Stimulated activated CD4-positive, alpha-beta T cell treated with anti-CD3 and anti-CD28 coated beads, Interleukin-1b, Interleukin-23, amount 100 ng/mL, for 1 hour (primary cell): ENCODE measurements around the gene PGM3.

Experiments
- DNase-seq, 2 donors: peaks; one replicate each; pipeline ENCODE4 v3.0.0-alpha.2; 2020; ENCODE audit warnings: low read depth in 2 of 2

PGM3 gene

DNA sequence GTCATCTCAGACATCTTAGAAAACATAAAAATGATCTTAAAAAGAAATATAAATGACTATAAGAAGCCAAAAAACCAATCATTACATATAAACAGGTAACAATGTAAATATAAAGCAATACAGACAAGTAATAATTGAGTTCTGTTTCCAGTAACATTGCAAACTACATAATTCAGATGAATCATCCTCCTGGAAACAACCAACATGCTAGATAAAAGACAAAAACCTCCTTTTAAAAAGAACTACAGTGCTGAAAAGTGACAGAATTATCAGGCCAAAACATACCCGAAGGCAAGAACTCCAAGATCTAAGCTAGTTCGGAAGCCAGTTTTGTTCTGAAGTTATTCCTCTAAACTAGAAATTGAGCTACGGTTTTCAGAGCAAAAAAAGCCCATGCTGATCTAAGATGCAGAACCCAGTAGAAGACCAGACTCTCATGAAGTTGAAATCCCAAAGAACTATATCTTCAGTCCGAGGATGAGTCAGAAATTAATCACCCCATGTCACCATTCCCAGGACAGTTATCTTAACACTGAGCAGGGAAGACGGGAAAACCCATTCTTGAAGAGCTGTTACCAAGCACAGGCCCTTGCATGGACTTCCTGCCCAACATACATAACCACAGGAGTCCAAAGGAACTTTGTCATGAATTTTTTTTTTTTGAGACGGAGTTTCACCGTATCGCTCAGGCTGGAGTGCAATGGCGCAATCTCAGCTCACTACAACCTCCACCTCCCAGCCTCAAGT, 9.8 kb downstream of the PGM3 start:
- DNase-seq: no peak

DNA sequence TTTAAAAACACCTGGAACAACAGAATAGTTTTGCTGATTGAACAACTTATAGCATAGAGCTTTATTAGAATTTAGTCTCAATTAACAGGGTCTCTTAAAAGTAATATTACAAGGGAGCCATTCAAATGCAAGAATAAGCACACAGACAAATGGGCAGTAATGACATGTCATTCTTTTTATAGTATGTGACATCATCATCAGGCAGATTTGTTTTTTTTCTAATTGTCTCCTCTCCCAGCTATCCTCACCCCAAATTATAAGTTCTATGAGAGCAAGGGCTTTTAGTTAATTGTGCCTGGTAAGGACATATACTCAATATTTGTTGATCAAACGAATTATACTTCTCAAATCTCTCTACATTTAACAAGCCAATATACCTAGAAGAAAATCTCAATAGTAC, 11.0 kb downstream of the PGM3 start:
- no peak for DNase-seq

DNA sequence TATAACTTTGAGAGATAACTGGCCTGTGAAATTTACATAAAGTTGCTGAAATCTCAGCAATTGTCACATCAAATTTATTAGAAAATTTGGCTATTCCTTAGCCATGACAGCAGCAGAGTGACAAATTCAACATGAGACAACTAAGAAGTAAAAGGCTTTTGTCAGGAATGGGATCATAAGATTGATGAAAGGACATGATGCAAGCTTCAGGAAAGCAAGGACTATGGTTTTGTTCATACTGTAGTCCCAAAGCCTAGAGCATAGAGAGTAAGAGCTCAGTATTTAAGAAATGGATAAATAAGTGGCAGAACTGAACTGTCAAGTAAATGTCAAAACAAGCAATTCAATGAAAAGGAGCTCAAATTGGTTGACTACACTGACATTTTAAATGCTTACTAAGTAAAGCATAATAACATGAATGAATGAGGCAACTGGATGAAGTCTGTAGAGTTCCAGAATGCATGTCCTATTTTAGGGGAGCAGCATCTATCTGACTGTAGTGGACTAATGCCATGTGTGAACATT, 12.6 kb downstream of the PGM3 start:
- DNase-seq: no peak

DNA sequence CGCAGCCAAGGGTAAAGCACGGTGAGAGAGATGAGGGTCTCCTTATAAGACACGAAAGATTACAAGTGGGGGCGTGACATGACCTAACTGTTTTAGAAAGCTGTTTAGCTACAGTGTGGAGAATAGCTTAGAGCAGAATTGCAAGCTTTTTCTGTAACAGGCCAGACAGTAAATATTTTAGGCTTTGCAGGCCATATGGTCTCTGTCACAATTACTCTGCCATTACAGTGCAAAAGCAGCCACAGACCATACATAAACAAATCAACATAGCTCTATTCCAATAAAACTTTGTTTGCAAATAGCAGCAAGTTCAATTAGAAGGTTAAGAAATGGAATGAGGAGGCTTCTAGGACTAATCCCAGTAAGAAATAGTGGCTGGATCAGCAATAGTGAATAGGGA, 16.8 kb downstream of the PGM3 start:
- DNase-seq: no peak

DNA sequence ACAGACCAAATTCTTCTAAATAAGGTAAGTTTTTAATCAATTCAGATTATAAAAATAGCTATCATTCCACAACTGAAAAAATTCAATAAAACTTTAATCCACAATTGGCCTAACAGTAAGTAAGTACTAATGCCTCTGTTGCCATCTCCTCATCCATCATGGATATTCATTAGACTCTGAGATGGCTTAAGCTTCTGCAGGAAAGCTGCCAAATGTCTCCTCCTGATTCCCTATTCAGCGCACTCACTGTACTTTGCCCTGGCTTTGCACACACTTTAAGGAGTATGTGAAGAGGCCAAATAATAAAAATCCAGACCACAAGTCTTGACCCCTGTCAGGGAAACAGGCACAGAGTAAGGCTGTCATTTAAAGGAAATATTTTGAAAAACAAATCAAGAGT, 23.6 kb downstream of the PGM3 start:
- no peak for DNase-seq

DNA sequence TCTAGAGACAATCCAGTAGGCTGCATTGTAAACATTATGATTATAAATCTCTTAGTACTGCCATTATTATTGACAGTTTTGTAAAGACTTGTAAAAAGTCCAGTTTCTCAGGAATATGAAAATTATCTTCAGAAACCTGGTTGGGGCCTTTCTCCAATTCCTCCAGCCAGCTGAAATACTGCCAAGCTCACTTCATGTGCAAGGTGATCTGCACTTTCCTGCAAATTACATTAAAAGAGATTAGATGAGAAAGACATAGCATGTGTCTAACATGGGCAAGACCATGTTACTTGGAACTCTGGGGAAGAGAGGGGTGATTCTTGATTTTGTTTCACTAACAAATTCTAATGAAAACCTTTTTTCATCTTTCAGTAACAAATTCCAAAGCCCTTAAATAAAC, 24.0 kb downstream of the PGM3 start:
- no peak for DNase-seq

DNA sequence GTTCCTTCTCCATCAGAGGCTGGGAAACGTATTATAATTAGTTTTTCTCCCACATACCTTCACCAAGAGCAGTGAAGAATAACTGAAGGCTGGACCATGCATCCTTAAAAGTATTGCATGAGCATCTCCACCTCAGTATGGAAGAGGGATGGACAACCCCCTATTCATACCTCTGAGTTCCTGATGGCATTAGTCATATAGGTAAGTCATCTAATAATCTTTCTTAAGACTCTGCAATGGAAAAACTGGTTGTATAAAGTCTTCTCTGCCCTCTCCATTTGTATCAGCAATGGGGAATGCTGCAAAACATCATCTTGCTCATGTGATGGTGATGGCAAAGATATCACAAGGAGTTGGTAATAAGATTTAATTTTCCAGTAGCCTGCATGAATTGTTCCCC, 24.5 kb downstream of the PGM3 start:
- no peak for DNase-seq

DNA sequence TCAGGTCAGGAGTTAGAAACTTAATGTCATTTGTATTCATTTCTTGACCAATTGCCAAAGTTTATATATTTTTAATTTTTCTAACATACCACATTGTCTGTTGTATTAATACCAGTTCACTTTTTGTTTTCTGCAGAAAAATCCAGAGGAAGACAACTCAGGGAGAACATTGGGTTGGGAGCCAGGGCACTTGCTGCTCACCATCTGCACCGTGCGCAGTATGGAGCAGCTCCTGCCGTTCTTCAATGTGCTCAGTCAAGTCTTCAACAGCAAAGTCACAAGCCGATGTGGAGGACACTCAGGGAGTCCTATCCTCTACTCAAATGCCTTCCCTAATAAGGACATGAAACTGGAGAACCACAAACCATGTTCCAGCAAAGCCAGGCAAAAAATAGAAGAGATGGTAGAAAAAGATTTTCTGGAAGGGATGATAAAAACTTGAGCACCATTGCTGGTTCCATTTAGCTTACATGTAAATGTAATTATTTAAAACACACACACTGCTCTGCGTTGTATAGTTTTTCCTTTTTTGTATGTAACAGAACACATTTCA, 25.3 kb downstream of the PGM3 start:
- no peak for DNase-seq

DNA sequence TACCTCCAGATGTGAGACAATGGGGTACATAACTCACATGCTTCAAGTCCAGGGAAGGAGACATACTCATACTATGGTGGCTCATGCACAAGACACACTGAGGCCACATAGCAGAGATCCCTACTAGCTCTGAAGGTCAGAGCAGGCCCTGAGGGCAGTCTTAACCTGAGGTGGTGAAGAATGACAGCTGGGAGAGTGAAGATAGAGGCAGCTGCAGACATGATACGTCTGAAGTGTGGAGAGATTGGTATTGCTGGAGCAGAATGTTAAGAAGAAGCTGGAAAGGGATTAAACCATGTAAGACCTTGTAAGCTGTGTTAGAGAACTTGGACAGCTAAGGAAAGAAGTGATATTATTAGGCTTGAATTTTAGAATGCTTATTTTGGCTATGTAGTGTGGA, 32.9 kb downstream of the PGM3 start:
- no peak for DNase-seq

DNA sequence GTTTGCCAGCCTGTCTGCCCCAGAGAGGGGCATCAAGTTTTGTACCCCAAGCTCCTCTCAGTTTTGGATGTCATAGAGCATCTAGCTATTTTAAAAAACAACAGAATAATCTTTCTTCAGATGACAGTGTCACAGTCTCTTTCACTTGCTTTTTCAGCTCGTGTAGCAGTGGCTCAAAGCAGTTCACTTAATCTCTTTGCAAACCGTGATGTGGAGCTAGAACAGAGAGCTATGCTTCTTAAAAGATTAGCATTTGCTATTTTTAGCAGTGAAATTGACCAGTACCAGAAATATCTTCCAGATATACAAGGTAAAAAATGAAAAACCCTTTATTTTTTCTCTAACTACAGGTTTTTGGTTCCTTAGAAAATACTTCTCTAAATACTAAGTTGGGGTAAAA, 37.3 kb downstream of the PGM3 start:
- no peak for DNase-seq

DNA sequence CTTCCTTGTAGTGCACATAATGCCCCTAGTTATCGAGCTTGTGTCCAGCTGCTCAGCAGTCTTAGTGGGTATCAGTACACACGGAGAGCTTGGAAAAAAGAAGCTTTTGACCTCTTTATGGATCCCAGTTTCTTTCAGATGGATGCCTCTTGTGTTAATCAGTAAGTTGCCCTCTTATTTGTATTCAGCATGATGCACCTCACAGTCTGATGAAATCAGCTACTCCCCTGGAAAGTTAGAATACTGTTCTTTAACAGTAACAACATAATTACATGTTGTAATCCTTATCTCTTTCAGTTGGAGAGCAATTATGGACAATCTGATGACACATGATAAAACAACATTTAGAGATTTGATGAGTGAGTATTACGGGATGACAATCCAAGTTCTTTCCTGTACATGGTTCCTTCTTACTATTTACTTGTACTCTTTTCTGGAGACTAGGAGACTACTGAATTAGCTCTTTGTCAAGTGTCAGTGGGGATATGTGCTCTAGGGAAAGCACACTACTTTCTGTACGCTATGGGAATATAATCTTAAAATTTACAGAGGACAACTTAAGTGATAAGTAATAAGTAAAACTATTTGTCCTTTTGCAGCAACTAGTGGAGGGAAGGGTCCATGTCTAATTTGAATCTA, 39.1 kb downstream of the PGM3 start:
- DNase-seq: no peak

DNA sequence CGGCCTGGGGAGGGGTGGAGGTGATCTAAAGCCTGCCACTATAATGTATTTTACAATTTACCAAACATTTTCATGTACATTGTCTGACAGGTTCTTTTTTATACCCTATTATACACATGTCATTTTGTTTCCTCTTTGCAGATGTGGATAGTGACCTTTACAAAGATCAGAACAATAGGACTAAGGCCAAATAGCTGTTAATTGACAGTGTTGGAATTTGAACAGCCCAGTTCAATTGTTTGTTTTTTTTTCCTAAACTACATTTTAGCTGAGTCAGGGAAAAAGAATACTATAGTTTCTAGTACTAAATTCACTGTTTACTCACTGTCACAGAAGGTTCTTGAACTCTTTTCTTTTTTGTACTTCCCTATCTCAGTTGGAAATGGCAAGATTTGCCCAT, 40.2 kb downstream of the PGM3 start:
- DNase-seq: no peak

DNA sequence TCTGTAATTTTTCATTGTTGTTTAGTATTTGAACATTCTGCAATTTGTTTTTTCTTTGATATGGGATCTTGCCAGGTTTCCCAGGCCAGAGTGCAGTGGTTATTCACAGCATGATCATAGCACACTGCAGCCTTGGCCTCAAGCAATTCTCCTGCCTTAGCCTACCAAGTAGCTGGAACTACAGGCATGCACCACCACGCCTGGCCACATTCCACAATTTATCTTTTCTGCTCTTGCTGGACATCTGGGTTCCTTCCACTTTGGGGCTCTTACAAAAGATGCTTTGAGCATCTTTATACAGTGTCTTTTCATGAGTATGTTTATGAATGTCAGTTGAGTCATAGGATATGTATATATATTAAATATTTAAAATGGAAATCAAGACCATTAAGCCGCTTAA, 42.0 kb downstream of the PGM3 start:
- no peak for DNase-seq

DNA sequence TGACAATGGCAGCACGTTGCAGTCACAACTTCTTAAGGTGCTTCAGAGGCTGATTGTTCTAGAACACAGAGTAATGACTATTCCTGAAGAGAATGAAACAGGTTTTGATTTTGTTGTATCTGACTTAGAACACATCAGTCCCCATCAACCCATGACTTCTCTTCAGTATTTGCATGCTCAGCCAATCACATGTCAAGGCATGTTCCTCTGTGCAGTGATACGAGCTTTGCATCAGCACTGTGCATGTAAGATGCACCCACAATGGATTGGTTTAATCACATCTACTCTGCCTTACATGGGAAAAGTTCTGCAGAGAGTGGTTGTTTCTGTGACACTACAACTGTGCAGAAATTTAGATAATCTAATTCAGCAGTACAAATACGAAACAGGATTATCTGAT, 54.3 kb downstream of the PGM3 start:
- DNase-seq: no peak

DNA sequence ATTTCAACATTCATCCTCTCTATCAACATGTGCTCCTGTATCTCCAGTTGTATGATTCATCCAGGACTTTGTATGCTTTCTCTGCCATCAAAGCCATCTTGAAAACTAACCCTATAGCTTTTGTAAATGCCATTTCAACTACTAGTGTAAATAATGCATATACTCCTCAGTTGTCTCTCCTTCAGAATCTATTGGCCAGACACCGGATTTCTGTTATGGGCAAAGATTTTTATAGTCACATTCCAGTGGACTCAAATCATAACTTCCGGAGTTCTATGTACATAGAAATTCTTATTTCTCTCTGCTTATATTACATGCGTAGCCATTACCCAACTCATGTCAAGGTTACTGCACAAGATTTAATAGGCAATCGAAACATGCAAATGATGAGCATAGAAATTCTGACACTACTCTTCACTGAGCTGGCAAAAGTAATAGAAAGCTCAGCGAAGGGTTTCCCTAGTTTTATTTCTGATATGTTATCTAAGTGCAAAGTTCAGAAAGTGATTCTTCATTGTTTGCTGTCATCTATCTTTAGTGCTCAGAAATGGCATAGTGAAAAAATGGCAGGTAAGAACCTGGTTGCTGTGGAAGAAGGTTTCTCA, 54.8 kb downstream of the PGM3 start:
- DNase-seq: no peak

DNA sequence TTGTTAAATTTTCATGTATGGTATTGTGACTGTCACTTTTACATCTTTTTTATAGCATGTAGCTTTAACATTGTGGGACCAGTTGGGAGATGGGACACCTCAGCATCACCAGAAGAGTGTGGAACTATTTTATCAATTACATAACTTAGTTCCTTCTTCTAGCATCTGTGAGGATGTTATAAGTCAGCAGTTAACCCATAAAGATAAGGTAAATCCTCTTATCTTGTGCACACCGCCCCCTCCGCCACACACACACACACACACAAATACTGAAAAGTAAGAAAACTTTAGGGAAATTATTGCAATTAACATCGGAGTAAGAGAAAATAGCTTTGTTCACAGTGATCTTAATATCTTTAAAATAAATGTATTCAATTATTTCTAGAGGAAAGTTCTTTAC, 60.9 kb downstream of the PGM3 start:
- no peak for DNase-seq

DNA sequence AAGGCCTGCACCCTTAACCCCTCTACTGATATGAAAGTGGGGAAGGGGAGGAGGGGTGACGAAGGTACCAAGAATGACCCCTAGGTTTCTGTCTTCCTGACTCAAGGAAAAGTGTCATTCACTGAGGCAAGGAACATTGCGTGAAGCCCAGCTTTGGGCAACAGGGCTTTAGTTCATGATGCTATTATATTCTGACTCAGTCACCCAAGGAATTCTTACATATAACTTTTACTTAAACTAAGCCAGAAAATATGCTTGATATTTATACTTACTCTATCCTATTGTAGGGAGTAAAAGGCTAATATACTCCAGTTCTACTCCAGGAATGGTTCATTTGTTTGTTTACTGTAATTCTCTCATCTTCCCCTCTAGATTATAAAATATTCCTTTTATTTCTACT, 65.1 kb downstream of the PGM3 start:
- DNase-seq: no peak

DNA sequence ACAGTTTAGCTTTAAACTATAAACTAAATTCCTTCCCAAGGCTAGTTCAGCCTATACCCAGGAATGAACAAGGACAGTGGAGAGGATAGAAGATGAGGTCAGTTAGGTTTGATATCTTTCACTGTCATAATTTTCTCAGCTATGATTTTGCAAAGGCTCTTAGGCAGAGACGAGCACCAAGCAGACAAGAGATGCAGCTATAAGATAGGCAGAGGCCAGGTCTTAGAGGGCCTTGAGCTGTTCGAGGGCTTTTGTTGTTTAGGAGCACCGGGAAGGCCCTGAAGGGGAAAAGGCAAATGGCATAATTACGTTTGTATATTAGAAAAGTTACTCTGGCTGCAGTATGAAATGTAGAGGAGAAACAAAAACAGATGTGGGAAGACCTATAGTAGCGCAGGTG, 65.8 kb downstream of the PGM3 start:
- DNase-seq: no peak

DNA sequence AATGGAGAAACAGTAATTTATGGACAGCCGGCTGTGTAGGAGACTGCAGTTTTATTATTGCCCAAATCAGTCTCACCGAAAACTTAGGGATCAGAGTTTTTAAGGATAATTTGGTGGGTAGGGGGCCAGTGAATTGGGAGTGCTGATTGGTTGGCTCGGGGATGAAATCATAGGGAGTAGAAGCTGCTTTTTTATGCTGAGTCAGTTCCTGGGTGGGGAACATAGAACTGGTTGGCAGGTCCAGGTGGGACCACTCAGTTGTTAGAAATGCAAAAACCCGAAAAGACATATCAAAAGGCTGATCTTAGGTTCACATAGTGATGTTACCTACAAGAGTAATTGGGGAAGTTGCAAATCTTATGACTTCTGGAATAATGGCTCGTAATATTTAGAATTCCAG, 66.3 kb downstream of the PGM3 start:
- no peak for DNase-seq

DNA sequence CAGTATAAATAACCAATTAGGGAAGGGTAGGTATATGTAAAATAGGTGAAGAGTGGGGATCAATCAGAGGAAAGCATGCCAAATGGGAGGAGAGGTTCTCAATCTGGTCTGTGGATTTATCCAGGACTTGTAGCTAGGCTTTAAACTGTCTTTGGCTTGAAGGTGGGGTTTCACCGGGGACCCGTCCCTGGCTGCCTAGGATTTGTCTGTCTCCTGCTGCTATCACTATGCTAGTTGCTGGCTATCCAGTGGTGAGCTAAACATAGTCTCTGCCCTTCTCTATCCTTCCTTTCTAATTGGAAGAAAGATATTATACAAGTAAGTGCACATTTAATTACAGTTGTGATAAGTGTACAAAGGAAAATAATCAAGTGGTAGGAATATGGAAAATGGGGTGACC, 66.8 kb downstream of the PGM3 start:
- no peak for DNase-seq

DNA sequence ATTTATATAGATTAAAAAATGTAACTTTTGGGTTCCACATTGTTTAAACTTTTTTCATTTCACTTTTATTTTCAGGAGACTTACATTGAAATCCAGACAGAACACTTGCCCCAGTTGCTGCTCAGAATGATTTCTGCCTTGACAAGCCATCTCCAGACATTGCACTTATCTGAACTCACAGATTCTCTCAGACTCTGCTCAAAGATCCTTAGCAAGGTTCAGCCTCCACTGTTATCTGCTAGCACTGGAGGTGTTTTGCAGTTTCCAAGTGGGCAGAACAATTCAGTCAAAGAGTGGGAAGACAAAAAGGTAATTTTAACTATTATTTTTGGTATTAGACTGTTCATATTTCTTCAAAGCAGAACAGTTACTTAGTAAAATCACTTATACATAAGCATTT, 67.6 kb downstream of the PGM3 start:
- DNase-seq: no peak

DNA sequence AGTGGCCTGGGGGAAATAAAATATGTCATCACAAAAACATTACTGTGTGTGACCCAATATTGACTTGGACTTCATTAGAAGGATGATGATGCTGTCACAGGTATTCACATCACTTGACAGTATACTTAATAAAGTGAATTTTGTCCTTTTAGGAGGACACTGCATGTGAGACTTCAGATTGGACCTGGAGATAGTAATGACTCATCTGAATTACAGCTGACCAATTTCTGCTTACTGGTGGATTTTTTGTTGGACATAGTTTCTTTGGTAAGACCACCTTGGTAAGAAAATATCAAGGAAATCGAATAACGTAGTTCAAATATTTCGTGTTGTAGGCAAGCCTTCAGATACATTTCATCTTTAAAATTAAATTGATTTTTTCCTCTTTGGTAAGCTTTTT, 68.5 kb downstream of the PGM3 start:
- DNase-seq: no peak

DNA sequence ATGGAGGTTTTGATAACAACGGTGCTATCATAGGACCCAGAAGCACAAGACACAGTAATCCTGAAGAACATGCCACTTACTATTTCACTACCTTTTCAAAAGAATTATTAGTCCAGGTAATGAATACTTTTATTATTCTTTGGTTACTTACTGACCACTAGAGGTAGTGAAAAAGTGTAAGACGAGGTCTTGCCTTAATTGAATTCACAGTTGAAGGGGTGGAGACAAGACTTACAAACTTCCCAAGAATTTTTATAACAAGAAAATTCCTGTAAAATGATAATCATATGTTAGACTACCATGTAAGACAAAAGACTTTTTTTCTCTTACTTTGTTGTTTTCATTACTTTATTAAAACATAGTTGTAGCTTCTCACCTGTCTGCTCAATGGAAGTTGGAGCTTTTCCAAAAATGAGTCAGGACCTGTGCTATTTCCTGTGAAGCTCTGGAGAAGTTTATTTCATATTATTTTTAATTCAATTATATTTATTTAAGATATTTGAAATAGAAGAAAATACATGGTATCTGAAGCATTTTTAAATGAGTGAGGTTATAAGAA, 73.2 kb downstream of the PGM3 start:
- no peak for DNase-seq
